ENCODE results near the gene PLXDC1.

Gene PLXDC1

GRCh38 chr17:39126436-39126835 lies 25.0 kb downstream of the PLXDC1 start:
- no peak for DNase-seq
- H4K20me1 ChIP-seq (ENCODE audit: insufficient read depth, low read length) = no peaks in the 10 kb centered on the region

GRCh38 chr17:39125143-39125875 lies 26.1 kb downstream of the PLXDC1 start:
- Histone ChIP-seq H2AFZ (ENCODE audit: low read length) (no peak overlapping the region), H3K4me2 (ENCODE audit: low read depth, low read length) (no peak overlapping the region), H3K27ac (ENCODE audit: low read length) (no peak overlapping the region), H3K4me1 (ENCODE audit: low read length) (no peaks in the 10 kb centered on the region), H3K9me3 (replicated peaks; ENCODE audit: insufficient read depth, low read length) (no peaks in the 10 kb centered on the region), H3K4me3 (ENCODE audit: low read length) (no peak overlapping the region), H3K9ac (ENCODE audit: low read length) (no peak overlapping the region), H3K79me2 (ENCODE audit: low read length) (no peaks in the 10 kb centered on the region), H3F3A (ENCODE audit: insufficient read depth, low read length) (no peaks in the 10 kb centered on the region), H3K36me3 (replicated peaks; ENCODE audit: insufficient read depth, low read length) (no peaks in the 10 kb centered on the region), H3K27me3 (replicated peaks; ENCODE audit: insufficient read depth, low read length) (no peaks in the 10 kb centered on the region), H4K20me1 (ENCODE audit: insufficient read depth, low read length) (no peaks in the 10 kb centered on the region), H3K9me2 (replicated peaks; ENCODE audit: insufficient read depth, low read length) (no peaks in the 10 kb centered on the region)
- no peak for TF ChIP-seq EZH2 (optimal IDR thresholded peaks at IDR 0.05; ENCODE audit: low read depth, low read length)
- no peak for TF ChIP-seq CTCF (IDR thresholded peaks at IDR 0.05; ENCODE audit: low read length)
- TF ChIP-seq EZH2phosphoT487 (IDR thresholded peaks at IDR 0.05; ENCODE audit: low read length) = no peak
- no peak for DNase-seq

More at GRCh38 chr17:39126436-39126835, 25.0 kb downstream of the PLXDC1 start:
- no peak overlapping the region for H3K4me2 ChIP-seq (ENCODE audit: low read depth, low read length)
- no peaks in the 10 kb centered on the region for H3K4me1 ChIP-seq (ENCODE audit: low read length)
- TF ChIP-seq CTCF (IDR thresholded peaks at IDR 0.05; ENCODE audit: low read length) (no peak), EZH2 (optimal IDR thresholded peaks at IDR 0.05; ENCODE audit: low read depth, low read length) (no peak), EZH2phosphoT487 (IDR thresholded peaks at IDR 0.05; ENCODE audit: low read length) (no peak)
- H3K9ac ChIP-seq (ENCODE audit: low read length) = no peak overlapping the region
- H3K79me2 ChIP-seq (ENCODE audit: low read length) = no peaks in the 10 kb centered on the region
- no peaks in the 10 kb centered on the region for H3K9me2 ChIP-seq (replicated peaks; ENCODE audit: insufficient read depth, low read length)
- H2AFZ ChIP-seq (ENCODE audit: low read length) = no peak overlapping the region
- H3K4me3 ChIP-seq (ENCODE audit: low read length) = no peak overlapping the region
- no peaks in the 10 kb centered on the region for H3F3A ChIP-seq (ENCODE audit: insufficient read depth, low read length)
- H3K36me3 ChIP-seq (replicated peaks; ENCODE audit: insufficient read depth, low read length) = no peaks in the 10 kb centered on the region
- no peak overlapping the region for H3K27ac ChIP-seq (ENCODE audit: low read length)
- H3K27me3 ChIP-seq (replicated peaks; ENCODE audit: insufficient read depth, low read length) = no peaks in the 10 kb centered on the region
- H3K9me3 ChIP-seq (replicated peaks; ENCODE audit: insufficient read depth, low read length) = no peaks in the 10 kb centered on the region

GRCh38 chr17:39123627-39124026 lies 27.8 kb downstream of the PLXDC1 start:
- Histone ChIP-seq H3K4me1 (ENCODE audit: low read length) (peaks cover 8% of the 10 kb centered on the region), H3K79me2 (ENCODE audit: low read length) (no peaks in the 10 kb centered on the region), H3K4me2 (ENCODE audit: low read depth, low read length) (no peak overlapping the region), H3K9me2 (replicated peaks; ENCODE audit: insufficient read depth, low read length) (no peaks in the 10 kb centered on the region), H3K9ac (ENCODE audit: low read length) (no peak overlapping the region), H3K9me3 (replicated peaks; ENCODE audit: insufficient read depth, low read length) (no peaks in the 10 kb centered on the region), H3K27ac (ENCODE audit: low read length) (no peak overlapping the region), H4K20me1 (ENCODE audit: insufficient read depth, low read length) (no peaks in the 10 kb centered on the region), H3F3A (ENCODE audit: insufficient read depth, low read length) (peaks cover 5% of the 10 kb centered on the region; the same call in 1 of the 2 replicates), H3K4me3 (ENCODE audit: low read length) (no peak overlapping the region), H3K27me3 (replicated peaks; ENCODE audit: insufficient read depth, low read length) (no peaks in the 10 kb centered on the region), H2AFZ (ENCODE audit: low read length) (no peak overlapping the region), H3K36me3 (replicated peaks; ENCODE audit: insufficient read depth, low read length) (no peaks in the 10 kb centered on the region)
- no peak for DNase-seq
- TF ChIP-seq CTCF (IDR thresholded peaks at IDR 0.05; ENCODE audit: low read length) (no peak), EZH2phosphoT487 (IDR thresholded peaks at IDR 0.05; ENCODE audit: low read length) (no peak), EZH2 (optimal IDR thresholded peaks at IDR 0.05; ENCODE audit: low read depth, low read length) (no peak)
